Endothelial cell of umbilical vein (primary cell): ENCODE data around the gene GPD1. TPM values are rescaled to one million over a fixed set of nuclear protein-coding genes. Genes with fewer than 3 reads are reported as not detected.

ENCODE experiments used
- BruUV-seq: library from RNA; stranded (reverse); fragments of 400-500 nt; replicated peaks from 2 replicates; lab custom pipeline; 2021; lab: Mats Ljungman, UMichigan
- CTCF ChIA-PET: fragments of 300-600, 350-600 bp; sonication (Branson Sonifier 250); formaldehyde crosslinking; loops from one replicate; lab custom pipeline; 2021; ENCODE audit warnings: antibody characterized with exemption, inconsistent platforms; lab: Charles Lee
- POLR2A ChIA-PET: fragments of 300-600, 350-600 bp; sonication (Branson Sonifier 250); formaldehyde crosslinking; loops from one replicate; lab custom pipeline; 2021; ENCODE audit warnings: antibody characterized with exemption, inconsistent platforms; lab: Charles Lee
- DNase-seq: peaks from one replicate; pipeline ENCODE4 v3.0.0-alpha.2; 2011; ENCODE audit warnings: low read depth, low spot score
- FAIRE-seq: peaks from 2 replicates; lab custom pipeline; 2011; peaks lifted over from hg19 to GRCh38; lab: Jason Lieb, UNC
- H2AFZ ChIP-seq: 2 replicates; pipeline ENCODE4 v1.6.0; 2012; ENCODE audit warnings: low read depth, low read length, control low read depth, inconsistent platforms
- H3K27ac ChIP-seq: 2 replicates; pipeline ENCODE4 v1.5.1; 2011; ENCODE audit warnings: low read depth, mild to moderate bottlenecking, control low read depth, low read length, moderate library complexity; ENCODE audit not compliant: insufficient read depth
- H3K27me3 ChIP-seq, 2 experiments: 2 replicates each; pipeline versions ENCODE4 v1.6.0 to v1.6.1; 2011; ENCODE audit warnings: low read length in 2 of 2, mixed read lengths in 1 of 2; ENCODE audit not compliant: control insufficient read depth in 2 of 2, insufficient read depth in 2 of 2
- H3K36me3 ChIP-seq, 2 experiments: 2 replicates in 1 of 2; 3 replicates in 1 of 2; pipeline ENCODE4 v1.5.1; 2011; ENCODE audit warnings: low read length in 2 of 2, mild to moderate bottlenecking in 1 of 2, moderate library complexity in 1 of 2; ENCODE audit not compliant: control insufficient read depth in 2 of 2, insufficient read depth in 2 of 2; ENCODE audit errors: extremely low read depth in 1 of 2
- H3K4me1 ChIP-seq: 3 replicates; pipeline ENCODE4 v1.5.1; 2011; ENCODE audit warnings: mild to moderate bottlenecking, low read length; ENCODE audit not compliant: control insufficient read depth, insufficient read depth; ENCODE audit errors: extremely low read depth
- H3K4me2 ChIP-seq: 2 replicates; pipeline ENCODE4 v1.6.1; 2011; ENCODE audit warnings: low read length, control low read depth, mixed read lengths; ENCODE audit not compliant: insufficient read depth
- H3K4me3 ChIP-seq, 3 experiments: fragments of 200-600 bp in 1 of 3; sonication (generic), shearing (Covaris generic) in 1 of 3; replicated peaks in 1 of 3; 2 replicates each; pipeline ENCODE4 v1.5.1; 2011 to 2016; ENCODE audit warnings: control low read depth in 3 of 3, low read length in 3 of 3, mild to moderate bottlenecking in 2 of 3, inconsistent platforms in 1 of 3, low read depth in 1 of 3, moderate library complexity in 1 of 3; ENCODE audit not compliant: insufficient read depth in 1 of 3
- H3K79me2 ChIP-seq: 2 replicates; pipeline ENCODE4 v1.6.0; 2012; ENCODE audit warnings: low read length, inconsistent platforms; ENCODE audit not compliant: control insufficient read depth, insufficient read depth
- H3K9ac ChIP-seq: replicated peaks from 2 replicates; pipeline ENCODE3; 2011; ENCODE audit warnings: low read length, control low read depth; ENCODE audit not compliant: insufficient read depth; ENCODE audit errors: extremely low read depth
- H3K9me1 ChIP-seq: replicated peaks from 3 replicates; pipeline ENCODE4 v1.6.0; 2011; ENCODE audit warnings: mild to moderate bottlenecking, low read length; ENCODE audit not compliant: control insufficient read depth, insufficient read depth; ENCODE audit errors: extremely low read depth
- H3K9me3 ChIP-seq: replicated peaks from 2 replicates; pipeline ENCODE4 v1.5.1; 2012; ENCODE audit warnings: low read length, inconsistent platforms; ENCODE audit not compliant: control insufficient read depth, insufficient read depth
- H4K20me1 ChIP-seq: replicated peaks from 2 replicates; pipeline ENCODE3; 2011; ENCODE audit warnings: mild to moderate bottlenecking, low read length; ENCODE audit not compliant: control insufficient read depth, insufficient read depth; ENCODE audit errors: extremely low read depth
- EZH2 ChIP-seq: IDR thresholded peaks from 2 replicates; pipeline ENCODE4 v1.6.1; 2012; ENCODE audit warnings: borderline replicate concordance, low read depth, mild to moderate bottlenecking, moderate library complexity, low read length, inconsistent platforms; ENCODE audit not compliant: severe bottlenecking
- FOS ChIP-seq: IDR thresholded peaks from 2 replicates; pipeline ENCODE4 v1.6.1; 2011; ENCODE audit warnings: mild to moderate bottlenecking, low read length, moderate library complexity, borderline replicate concordance; ENCODE audit not compliant: insufficient read depth
- GATA2 ChIP-seq: IDR thresholded peaks from 2 replicates; pipeline ENCODE4 v1.7.0; 2011; ENCODE audit warnings: low read depth, mild to moderate bottlenecking, moderate library complexity, mixed read lengths, low read length; ENCODE audit not compliant: insufficient read length, insufficient read depth
- JUN ChIP-seq: IDR thresholded peaks from 2 replicates; pipeline ENCODE4 v1.6.1; 2011; ENCODE audit warnings: borderline replicate concordance, low read depth; ENCODE audit not compliant: insufficient read length, insufficient read depth
- MYC ChIP-seq: IDR thresholded peaks from one replicate; pipeline ENCODE4 v1.6.1; 2011; ENCODE audit warnings: mild to moderate bottlenecking, low read depth, low read length
- POLR2A ChIP-seq: IDR thresholded peaks from 2 replicates; pipeline ENCODE4 v1.6.1; 2012; ENCODE audit warnings: low read depth, mild to moderate bottlenecking, control low read depth, low read length
- POLR2AphosphoS5 ChIP-seq: IDR thresholded peaks from 2 replicates; pipeline ENCODE4 v1.6.1; 2012; ENCODE audit warnings: low read depth, mild to moderate bottlenecking, control low read depth, low read length, moderate library complexity; ENCODE audit not compliant: insufficient read depth
- dilution Hi-C: fragments of 300-500 bp; cut with MboI; formaldehyde crosslinking; loops from one replicate; pipeline ENCODE4 v1.15.0; 2019; ENCODE audit warnings: low sequenced_read_pairs; ENCODE audit not compliant: extremely low pct_ligation_motif_present
- intact Hi-C: fragments of 100-400 bp; cut with micrococcal nuclease; formaldehyde crosslinking; loops from one replicate; pipeline ENCODE4 v1.10.0; 2022
- polyA plus RNA-seq, 4 experiments: library from polyadenylated mRNA; depleted of rRNA in 3 of 4; stranded (reverse) in 3 of 4; unstranded in 1 of 4; fragments of >200 nt; gene quantifications; 2 replicates each; pipeline versions ENCODE4 v1.2.1 to v1.2.3, GENCODE V29; 2011 to 2012; ENCODE audit warnings: missing spikeins in 1 of 4
- total RNA-seq: library from RNA; stranded (reverse); gene quantifications from 2 replicates; pipeline ENCODE4 v1.2.3, GENCODE V29; 2021
- TF ChIP-seq, protein P1 (sequence below): IDR thresholded peaks from 2 replicates; pipeline ENCODE4 v1.6.1; 2011; ENCODE audit not compliant: insufficient read depth, insufficient read length
- TF ChIP-seq, protein P2 (sequence below), 2 donors: IDR thresholded peaks; 1 replicate in 1 of 2; 2 replicates in 1 of 2; pipeline ENCODE4 v1.5.1; 2011; ENCODE audit warnings: low read length in 2 of 2, mild to moderate bottlenecking in 2 of 2, moderate library complexity in 2 of 2, control low read depth in 1 of 2, inconsistent platforms in 1 of 2, low read depth in 1 of 2; ENCODE audit not compliant: insufficient read depth in 1 of 2; ENCODE audit errors: extremely low read depth in 1 of 2

Gene GPD1
- total and polyA plus RNA-seq, 2 donors (not counting 3 experiments of a cell fraction or from before 2014, with no cell fraction given) = 0.07 TPM; not detected in 1

DNA sequence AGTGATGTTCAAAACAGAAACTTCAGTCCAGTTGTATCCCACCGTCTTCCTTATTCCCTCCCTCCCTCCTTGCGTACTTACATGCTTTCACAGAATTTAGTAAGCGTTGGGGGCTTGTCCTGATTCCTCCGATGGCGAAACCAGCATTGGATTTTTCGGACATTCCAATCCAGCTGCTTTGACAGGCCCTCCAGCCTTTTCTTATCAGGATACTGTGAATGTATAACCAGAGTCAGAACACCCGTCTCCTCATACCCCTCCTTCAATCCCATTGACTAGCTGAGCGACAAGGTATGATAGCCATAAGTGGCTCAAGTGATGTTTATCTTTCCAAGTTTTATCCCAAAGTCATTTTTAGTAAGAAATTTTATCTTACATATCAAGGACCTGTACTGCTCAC, 39.2 kb downstream of the GPD1 start:
- intact Hi-C loops (no loop called here), dilution Hi-C loops (no loop called here)
- Histone ChIP-seq H3K4me1 (no peaks in the 10 kb centered on the region), H3K27me3 (no peaks in the 10 kb centered on the region), H3K27ac (no peak overlapping the region), H3K79me2 (no peaks in the 10 kb centered on the region), H3K9ac (no peak overlapping the region), H3K4me2 (no peak overlapping the region), H3K9me3 (no peaks in the 10 kb centered on the region), H3K36me3 (peaks cover 0 to 8% of the 10 kb centered on the region in 2 experiments), H3K9me1 (no peaks in the 10 kb centered on the region), H4K20me1 (no peaks in the 10 kb centered on the region), H3K4me3 (no peak overlapping the region), H2AFZ (no peak overlapping the region)
- no TSS peak for BruUV-seq
- TF ChIP-seq, protein P1, sequence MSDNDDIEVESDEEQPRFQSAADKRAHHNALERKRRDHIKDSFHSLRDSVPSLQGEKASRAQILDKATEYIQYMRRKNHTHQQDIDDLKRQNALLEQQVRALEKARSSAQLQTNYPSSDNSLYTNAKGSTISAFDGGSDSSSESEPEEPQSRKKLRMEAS = no peak
- ChIA-PET POLR2A (interaction anchor here (0.7 kb wide), 2 partner anchors 24 to 85 kb away, joined by 3 to 7 read pairs; partner anchors contain the start of gene CERS5), CTCF (interaction anchor here (0.7 kb wide), 1 partner anchor 30 kb away, joined by 4 read pairs; no protein-coding TSS in a partner anchor)
- no peak for FAIRE-seq
- DNase-seq = no peak

DNA sequence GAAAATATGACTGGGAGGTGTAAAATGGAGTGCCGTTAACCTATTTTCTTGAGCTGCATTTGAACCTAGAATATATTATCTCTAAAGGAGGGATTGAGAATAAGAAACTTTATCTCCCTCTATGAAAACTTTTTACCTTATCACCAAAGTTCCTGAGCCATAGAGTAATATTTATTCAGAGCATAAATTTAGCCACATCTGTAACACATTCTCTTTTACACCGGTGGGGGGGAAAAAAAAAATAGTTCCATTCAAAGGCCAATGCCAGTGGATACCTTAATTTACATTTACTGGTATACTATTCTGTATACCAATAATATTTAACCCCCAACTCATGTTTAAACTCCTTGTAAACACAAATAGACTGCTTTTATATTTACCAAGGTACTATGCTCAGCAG, 41.6 kb downstream of the GPD1 start:
- H3K9me1 ChIP-seq = no peaks in the 10 kb centered on the region
- POLR2A ChIA-PET = no interaction called here
- CTCF ChIA-PET = interaction anchor here (0.7 to 2.2 kb wide), 5 partner anchors 8 to 169 kb away, joined by 3 to 10 read pairs (median 4); partner anchors contain the start of gene COX14
- no peak overlapping the region for H3K9ac ChIP-seq
- no peak overlapping the region for H3K4me2 ChIP-seq
- H3K4me1 ChIP-seq = no peaks in the 10 kb centered on the region
- peaks cover 2% of the 10 kb centered on the region for H3K79me2 ChIP-seq
- DNase-seq (no peak), FAIRE-seq (no peak)
- no peak overlapping the region for H3K27ac ChIP-seq
- dilution Hi-C loops = no loop called here
- H2AFZ ChIP-seq = no peak overlapping the region
- H3K4me3 ChIP-seq = no peak overlapping the region
- H3K36me3 ChIP-seq = peaks cover 0 to 3% of the 10 kb centered on the region in 2 experiments
- H3K27me3 ChIP-seq = no peaks in the 10 kb centered on the region
- TF ChIP-seq MYC (no peak), POLR2AphosphoS5 (no peak), POLR2A (no peak), GATA2 (no peak), JUN (no peak), EZH2 (no peak), FOS (no peak)
- TF ChIP-seq, protein P2, sequence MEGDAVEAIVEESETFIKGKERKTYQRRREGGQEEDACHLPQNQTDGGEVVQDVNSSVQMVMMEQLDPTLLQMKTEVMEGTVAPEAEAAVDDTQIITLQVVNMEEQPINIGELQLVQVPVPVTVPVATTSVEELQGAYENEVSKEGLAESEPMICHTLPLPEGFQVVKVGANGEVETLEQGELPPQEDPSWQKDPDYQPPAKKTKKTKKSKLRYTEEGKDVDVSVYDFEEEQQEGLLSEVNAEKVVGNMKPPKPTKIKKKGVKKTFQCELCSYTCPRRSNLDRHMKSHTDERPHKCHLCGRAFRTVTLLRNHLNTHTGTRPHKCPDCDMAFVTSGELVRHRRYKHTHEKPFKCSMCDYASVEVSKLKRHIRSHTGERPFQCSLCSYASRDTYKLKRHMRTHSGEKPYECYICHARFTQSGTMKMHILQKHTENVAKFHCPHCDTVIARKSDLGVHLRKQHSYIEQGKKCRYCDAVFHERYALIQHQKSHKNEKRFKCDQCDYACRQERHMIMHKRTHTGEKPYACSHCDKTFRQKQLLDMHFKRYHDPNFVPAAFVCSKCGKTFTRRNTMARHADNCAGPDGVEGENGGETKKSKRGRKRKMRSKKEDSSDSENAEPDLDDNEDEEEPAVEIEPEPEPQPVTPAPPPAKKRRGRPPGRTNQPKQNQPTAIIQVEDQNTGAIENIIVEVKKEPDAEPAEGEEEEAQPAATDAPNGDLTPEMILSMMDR (IDR thresholded peaks at IDR 0.05; ENCODE audit: extremely low read depth in 1 of 2, insufficient read depth in 1 of 2, low read depth in 1 of 2, low read length in 2 of 2) = no peak
- TF ChIP-seq, protein P1 = no peak
- no peaks in the 10 kb centered on the region for H4K20me1 ChIP-seq
- no peaks in the 10 kb centered on the region for H3K9me3 ChIP-seq
- intact Hi-C loops = no loop called here
- BruUV-seq = no TSS peak
